ENCODE results near the gene MATN3. TPM values are rescaled to one million over a fixed set of nuclear protein-coding genes. Genes with fewer than 3 reads are reported as not detected.
A peak's percentile ranks its signal among the peaks of the same experiment; 100 is the strongest.

MATN3 gene
- total and polyA plus RNA-seq, 2 of the 13 experiments (the other 11 are each of a cell fraction or from before 2014, with no cell fraction given), result 36.1 to 208 TPM

DNA sequence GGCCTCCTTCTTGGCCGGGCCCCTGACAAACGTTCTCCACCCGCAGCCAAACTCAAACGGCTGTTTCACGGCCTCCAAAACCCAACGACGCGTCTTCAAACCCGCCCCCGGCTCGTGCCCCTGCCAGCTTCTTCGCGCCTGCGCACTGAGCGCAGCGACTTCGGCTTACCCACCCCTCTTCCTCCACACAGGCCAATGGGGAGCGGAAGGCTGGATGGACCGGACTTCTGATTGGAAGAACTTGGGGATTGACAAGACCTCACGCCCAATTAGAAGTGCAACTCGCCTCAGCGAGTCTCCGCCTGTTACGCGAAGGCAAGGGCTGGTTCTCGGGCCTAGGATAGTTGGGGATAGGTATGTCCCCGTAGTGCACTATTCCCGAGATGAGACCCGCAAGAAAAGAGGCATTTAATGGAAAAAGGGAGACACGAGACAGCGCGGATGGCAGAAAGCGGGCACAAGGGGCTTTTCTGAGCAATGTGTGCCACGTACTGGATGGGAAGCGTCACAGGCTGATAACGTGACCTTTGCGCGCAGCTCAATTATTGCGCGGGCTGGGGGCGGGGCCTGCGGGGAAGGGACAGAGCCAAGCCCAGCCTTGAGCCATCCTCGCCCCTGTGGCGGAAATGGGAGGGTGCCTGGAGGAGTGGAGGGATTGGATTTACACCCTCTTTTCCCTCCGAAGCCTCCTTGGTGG lies 39.2 kb upstream of the MATN3 start, which contains the start of gene LAPTM4A (continued):
- TF ChIP-seq ZNF788 (CRISPR knock-in tag; IDR thresholded peaks at IDR 0.05; ENCODE audit: borderline replicate concordance) (peak; percentile 94; the same call in 1 of the 2 replicates), FOXO1 (CRISPR knock-in tag; IDR thresholded peaks at IDR 0.05) (peak; percentile 64; the same call in 1 of the 2 replicates), HOXA9 (CRISPR knock-in tag; IDR thresholded peaks at IDR 0.05; ENCODE audit: borderline replicate concordance) (no peak), ELF3 (CRISPR knock-in tag; IDR thresholded peaks at IDR 0.05) (peak; percentile 82), IRX3 (CRISPR knock-in tag; IDR thresholded peaks at IDR 0.05; ENCODE audit: borderline replicate concordance, low read depth) (peak; percentile 62; the same call in 1 of the 2 replicates), ZNF678 (CRISPR knock-in tag; IDR thresholded peaks at IDR 0.05) (no peak; the same call in 1 of the 2 replicates), RARG (CRISPR knock-in tag; IDR thresholded peaks at IDR 0.05; ENCODE audit: low read depth) (peak; percentile 92; the same call in 1 of the 2 replicates), ZNF709 (CRISPR knock-in tag; IDR thresholded peaks at IDR 0.05) (peak; percentile 80; the same call in 1 of the 2 replicates), HIVEP1 (CRISPR knock-in tag; IDR thresholded peaks at IDR 0.05) (peak; percentile 62; the same call in 1 of the 2 replicates), IRF2 (CRISPR knock-in tag; IDR thresholded peaks at IDR 0.05) (peak; percentile 82), HHEX (CRISPR knock-in tag; IDR thresholded peaks at IDR 0.05) (no peak; the same call in 1 of the 2 replicates), DR1 (CRISPR knock-in tag; IDR thresholded peaks at IDR 0.05) (peak; percentile 72), NFIB (CRISPR knock-in tag; IDR thresholded peaks at IDR 0.05; ENCODE audit: borderline replicate concordance) (no peak), TOPORS (CRISPR knock-in tag; IDR thresholded peaks at IDR 0.05) (peak; percentile 86), HMG20B (CRISPR knock-in tag; conservative IDR thresholded peaks at IDR 0.05) (peak; percentile 85; the same call in 1 of the 2 replicates), SCMH1 (CRISPR knock-in tag; IDR thresholded peaks at IDR 0.05; ENCODE audit: borderline replicate concordance) (no peak)
- TF ChIP-seq, protein P1, sequence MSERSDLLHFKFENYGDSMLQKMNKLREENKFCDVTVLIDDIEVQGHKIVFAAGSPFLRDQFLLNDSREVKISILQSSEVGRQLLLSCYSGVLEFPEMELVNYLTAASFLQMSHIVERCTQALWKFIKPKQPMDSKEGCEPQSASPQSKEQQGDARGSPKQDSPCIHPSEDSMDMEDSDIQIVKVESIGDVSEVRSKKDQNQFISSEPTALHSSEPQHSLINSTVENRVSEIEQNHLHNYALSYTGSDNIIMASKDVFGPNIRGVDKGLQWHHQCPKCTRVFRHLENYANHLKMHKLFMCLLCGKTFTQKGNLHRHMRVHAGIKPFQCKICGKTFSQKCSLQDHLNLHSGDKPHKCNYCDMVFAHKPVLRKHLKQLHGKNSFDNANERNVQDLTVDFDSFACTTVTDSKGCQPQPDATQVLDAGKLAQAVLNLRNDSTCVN (CRISPR knock-in tag; IDR thresholded peaks at IDR 0.05; ENCODE audit: borderline replicate concordance), result 0 out of 2 replicates have a peak, but pooled peaks have one; percentile 65
- TF ChIP-seq, protein P2, sequence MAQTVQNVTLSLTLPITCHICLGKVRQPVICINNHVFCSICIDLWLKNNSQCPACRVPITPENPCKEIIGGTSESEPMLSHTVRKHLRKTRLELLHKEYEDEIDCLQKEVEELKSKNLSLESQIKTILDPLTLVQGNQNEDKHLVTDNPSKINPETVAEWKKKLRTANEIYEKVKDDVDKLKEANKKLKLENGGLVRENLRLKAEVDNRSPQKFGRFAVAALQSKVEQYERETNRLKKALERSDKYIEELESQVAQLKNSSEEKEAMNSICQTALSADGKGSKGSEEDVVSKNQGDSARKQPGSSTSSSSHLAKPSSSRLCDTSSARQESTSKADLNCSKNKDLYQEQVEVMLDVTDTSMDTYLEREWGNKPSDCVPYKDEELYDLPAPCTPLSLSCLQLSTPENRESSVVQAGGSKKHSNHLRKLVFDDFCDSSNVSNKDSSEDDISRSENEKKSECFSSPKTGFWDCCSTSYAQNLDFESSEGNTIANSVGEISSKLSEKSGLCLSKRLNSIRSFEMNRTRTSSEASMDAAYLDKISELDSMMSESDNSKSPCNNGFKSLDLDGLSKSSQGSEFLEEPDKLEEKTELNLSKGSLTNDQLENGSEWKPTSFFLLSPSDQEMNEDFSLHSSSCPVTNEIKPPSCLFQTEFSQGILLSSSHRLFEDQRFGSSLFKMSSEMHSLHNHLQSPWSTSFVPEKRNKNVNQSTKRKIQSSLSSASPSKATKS (CRISPR knock-in tag; IDR thresholded peaks at IDR 0.05), result peak; percentile 76; the same call in 1 of the 2 replicates
- TF ChIP-seq, protein P3, sequence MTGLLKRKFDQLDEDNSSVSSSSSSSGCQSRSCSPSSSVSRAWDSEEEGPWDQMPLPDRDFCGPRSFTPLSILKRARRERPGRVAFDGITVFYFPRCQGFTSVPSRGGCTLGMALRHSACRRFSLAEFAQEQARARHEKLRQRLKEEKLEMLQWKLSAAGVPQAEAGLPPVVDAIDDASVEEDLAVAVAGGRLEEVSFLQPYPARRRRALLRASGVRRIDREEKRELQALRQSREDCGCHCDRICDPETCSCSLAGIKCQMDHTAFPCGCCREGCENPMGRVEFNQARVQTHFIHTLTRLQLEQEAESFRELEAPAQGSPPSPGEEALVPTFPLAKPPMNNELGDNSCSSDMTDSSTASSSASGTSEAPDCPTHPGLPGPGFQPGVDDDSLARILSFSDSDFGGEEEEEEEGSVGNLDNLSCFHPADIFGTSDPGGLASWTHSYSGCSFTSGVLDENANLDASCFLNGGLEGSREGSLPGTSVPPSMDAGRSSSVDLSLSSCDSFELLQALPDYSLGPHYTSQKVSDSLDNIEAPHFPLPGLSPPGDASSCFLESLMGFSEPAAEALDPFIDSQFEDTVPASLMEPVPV (CRISPR knock-in tag; IDR thresholded peaks at IDR 0.05), result peak; percentile 74
- TF ChIP-seq, protein P4, sequence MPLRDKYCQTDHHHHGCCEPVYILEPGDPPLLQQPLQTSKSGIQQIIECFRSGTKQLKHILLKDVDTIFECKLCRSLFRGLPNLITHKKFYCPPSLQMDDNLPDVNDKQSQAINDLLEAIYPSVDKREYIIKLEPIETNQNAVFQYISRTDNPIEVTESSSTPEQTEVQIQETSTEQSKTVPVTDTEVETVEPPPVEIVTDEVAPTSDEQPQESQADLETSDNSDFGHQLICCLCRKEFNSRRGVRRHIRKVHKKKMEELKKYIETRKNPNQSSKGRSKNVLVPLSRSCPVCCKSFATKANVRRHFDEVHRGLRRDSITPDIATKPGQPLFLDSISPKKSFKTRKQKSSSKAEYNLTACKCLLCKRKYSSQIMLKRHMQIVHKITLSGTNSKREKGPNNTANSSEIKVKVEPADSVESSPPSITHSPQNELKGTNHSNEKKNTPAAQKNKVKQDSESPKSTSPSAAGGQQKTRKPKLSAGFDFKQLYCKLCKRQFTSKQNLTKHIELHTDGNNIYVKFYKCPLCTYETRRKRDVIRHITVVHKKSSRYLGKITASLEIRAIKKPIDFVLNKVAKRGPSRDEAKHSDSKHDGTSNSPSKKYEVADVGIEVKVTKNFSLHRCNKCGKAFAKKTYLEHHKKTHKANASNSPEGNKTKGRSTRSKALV (CRISPR knock-in tag; IDR thresholded peaks at IDR 0.05), result no peak
- TF ChIP-seq, protein P5, sequence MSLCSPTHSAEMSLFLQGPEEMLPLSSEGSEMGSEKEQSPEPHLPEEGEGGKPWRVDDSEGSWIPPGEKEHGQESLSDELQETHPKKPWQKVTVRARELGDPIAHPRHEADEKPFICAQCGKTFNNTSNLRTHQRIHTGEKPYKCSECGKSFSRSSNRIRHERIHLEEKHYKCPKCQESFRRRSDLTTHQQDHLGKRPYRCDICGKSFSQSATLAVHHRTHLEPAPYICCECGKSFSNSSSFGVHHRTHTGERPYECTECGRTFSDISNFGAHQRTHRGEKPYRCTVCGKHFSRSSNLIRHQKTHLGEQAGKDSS (CRISPR knock-in tag; IDR thresholded peaks at IDR 0.05; ENCODE audit: borderline replicate concordance, low read depth), result peak; percentile 12; the same call in 1 of the 2 replicates

All from HepG2 (cell line).